Gastrocnemius medialis (tissue), 4 donors: Measurements from ENCODE around the gene SCAMP3.
A peak's percentile ranks its signal among the peaks of the same experiment; 100 is the strongest.

Experiments
- POLR2A ChIP-seq, 2 donors: fragments of 450-650 bp; IDR thresholded peaks; one replicate each; pipeline ENCODE4 v1.6.1; 2017; ENCODE audit warnings: antibody characterized with exemption in 2 of 2, mild to moderate bottlenecking in 2 of 2, moderate library complexity in 2 of 2
- TF ChIP-seq, protein P1 (sequence below), 5 experiments: fragments of 450-650 bp in 3 of 5; fragments of 200-600 bp in 2 of 5; sonication (generic) in 2 of 5; IDR thresholded peaks in 4 of 5; conservative IDR thresholded peaks in 1 of 5; 1 replicate in 4 of 5; 2 replicates in 1 of 5; pipeline ENCODE4 v1.5.1; 2016 to 2019; ENCODE audit warnings: antibody characterized with exemption in 5 of 5, mild to moderate bottlenecking in 3 of 5, moderate library complexity in 3 of 5

DNA sequence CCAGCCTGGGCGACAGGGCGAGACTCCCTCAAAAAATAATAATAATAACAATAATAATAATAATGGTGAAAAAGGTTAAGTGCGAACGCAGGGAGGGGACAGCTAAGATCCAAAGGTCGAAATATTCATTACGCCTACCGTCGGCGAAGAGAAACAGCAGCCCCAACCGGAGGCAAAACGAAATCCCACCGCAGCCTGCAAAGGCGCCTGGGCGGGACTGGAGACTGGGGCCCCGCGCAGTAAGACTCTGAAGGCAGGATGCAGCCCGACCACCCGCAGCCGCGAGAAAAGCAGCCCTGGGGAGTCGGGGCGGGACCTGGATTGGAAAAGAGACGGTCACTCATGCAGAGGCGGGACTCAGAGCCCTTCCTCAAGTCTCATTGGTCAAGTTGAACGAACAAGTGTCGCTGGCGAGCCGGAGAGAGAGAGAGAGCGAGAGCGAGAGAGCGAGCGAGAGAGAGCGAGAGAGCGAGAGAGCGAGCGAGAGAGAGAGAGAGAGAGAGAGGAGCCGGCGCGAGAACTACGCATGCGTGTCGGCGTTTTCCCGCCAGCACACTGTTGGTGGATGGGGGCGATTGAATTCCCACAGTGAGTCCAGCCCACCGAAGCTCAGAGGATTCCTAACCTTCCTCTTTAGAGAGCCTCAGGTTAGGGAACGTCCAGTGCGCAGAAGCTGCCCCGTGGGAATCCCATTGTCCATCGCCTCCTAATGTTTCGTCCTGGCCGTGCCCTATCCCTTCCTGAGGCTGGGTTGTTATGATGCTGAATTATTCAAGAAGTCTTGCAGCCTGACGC is 17.6 kb downstream of the SCAMP3 start:
- TF ChIP-seq POLR2A (IDR thresholded peaks at IDR 0.05) = peak; percentile 84 to 90
- TF ChIP-seq, protein P1, sequence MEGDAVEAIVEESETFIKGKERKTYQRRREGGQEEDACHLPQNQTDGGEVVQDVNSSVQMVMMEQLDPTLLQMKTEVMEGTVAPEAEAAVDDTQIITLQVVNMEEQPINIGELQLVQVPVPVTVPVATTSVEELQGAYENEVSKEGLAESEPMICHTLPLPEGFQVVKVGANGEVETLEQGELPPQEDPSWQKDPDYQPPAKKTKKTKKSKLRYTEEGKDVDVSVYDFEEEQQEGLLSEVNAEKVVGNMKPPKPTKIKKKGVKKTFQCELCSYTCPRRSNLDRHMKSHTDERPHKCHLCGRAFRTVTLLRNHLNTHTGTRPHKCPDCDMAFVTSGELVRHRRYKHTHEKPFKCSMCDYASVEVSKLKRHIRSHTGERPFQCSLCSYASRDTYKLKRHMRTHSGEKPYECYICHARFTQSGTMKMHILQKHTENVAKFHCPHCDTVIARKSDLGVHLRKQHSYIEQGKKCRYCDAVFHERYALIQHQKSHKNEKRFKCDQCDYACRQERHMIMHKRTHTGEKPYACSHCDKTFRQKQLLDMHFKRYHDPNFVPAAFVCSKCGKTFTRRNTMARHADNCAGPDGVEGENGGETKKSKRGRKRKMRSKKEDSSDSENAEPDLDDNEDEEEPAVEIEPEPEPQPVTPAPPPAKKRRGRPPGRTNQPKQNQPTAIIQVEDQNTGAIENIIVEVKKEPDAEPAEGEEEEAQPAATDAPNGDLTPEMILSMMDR (IDR thresholded peaks at IDR 0.05 in 4 of 5, conservative IDR thresholded peaks at IDR 0.05 in 1 of 5) = peak; percentile 23 to 99 (median 77)
